ENCODE measurements around the gene TSC1. TPM values are rescaled to one million over a fixed set of nuclear protein-coding genes. Genes with fewer than 3 reads are reported as not detected.

The TSC1 gene
- total RNA-seq, 1 donor from 2014 or later: 89.3 TPM

DNA sequence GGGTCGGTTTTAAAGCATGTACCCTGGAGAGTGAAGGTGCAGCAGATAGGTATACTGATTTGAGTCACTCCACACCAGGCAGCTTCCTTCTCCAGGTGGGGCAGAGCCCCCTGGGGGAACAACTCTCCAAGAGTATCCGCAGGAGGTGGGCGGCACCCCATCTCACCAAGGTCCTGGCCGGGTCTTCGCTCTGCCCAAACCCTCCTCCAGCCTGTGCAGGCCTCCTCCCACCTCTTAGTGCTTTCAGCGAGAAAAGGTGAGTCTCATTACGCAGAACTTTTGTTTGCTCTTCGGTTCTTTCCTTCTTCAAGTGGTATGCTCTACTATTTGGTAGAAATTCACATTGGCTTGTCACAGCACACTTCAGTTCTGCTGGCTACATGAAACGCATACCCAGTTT is 52.0 kb downstream of the TSC1 start:
- TF ChIP-seq, protein P1, sequence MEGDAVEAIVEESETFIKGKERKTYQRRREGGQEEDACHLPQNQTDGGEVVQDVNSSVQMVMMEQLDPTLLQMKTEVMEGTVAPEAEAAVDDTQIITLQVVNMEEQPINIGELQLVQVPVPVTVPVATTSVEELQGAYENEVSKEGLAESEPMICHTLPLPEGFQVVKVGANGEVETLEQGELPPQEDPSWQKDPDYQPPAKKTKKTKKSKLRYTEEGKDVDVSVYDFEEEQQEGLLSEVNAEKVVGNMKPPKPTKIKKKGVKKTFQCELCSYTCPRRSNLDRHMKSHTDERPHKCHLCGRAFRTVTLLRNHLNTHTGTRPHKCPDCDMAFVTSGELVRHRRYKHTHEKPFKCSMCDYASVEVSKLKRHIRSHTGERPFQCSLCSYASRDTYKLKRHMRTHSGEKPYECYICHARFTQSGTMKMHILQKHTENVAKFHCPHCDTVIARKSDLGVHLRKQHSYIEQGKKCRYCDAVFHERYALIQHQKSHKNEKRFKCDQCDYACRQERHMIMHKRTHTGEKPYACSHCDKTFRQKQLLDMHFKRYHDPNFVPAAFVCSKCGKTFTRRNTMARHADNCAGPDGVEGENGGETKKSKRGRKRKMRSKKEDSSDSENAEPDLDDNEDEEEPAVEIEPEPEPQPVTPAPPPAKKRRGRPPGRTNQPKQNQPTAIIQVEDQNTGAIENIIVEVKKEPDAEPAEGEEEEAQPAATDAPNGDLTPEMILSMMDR (IDR thresholded peaks at IDR 0.05; ENCODE audit: partially characterized antibody, unreplicated experiment): no peak
- H3K9me3 Mint-ChIP-seq (ENCODE audit: unreplicated experiment): no peaks in the 10 kb centered on the region
- no peak overlapping the region for H3K27ac Mint-ChIP-seq (ENCODE audit: unreplicated experiment)
- H3K4me1 Mint-ChIP-seq (ENCODE audit: low read depth, unreplicated experiment): peaks cover 6% of the 10 kb centered on the region
- H3K27me3 Mint-ChIP-seq (ENCODE audit: unreplicated experiment): no peaks in the 10 kb centered on the region
- DNase-seq: no peak
- peaks cover 9% of the 10 kb centered on the region for H3K36me3 Mint-ChIP-seq (ENCODE audit: unreplicated experiment)
- no peak overlapping the region for H3K4me3 Mint-ChIP-seq (ENCODE audit: unreplicated experiment)

DNA sequence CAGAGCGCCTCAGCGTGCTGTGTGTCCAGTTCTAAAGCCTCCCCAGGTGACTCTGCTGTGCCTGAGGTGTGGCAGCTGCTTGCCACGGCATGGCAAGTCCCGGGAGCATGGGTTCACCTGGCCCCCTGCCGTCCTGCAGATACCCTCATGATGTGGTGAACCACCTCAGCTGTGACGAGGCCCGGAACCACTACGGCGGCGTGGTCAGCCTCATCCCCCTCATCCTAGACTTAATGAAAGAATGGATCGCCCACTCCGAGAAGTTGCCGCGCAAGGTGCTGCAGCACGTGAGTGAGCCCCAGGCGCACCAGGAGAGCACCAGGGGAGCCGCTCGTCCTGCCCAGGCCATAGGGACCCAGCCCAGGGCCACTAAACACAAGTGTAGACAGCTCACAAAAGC is 56.3 kb downstream of the TSC1 start:
- Mint-ChIP-seq H3K4me3 (ENCODE audit: unreplicated experiment) (no peak overlapping the region), H3K4me1 (ENCODE audit: low read depth, unreplicated experiment) (no peaks in the 10 kb centered on the region), H3K27ac (ENCODE audit: unreplicated experiment) (no peak overlapping the region), H3K36me3 (ENCODE audit: unreplicated experiment) (peaks cover 9% of the 10 kb centered on the region), H3K27me3 (ENCODE audit: unreplicated experiment) (peaks cover 3% of the 10 kb centered on the region), H3K9me3 (ENCODE audit: unreplicated experiment) (peaks cover 2% of the 10 kb centered on the region)
- DNase-seq: no peak
- TF ChIP-seq, protein P1 (IDR thresholded peaks at IDR 0.05; ENCODE audit: partially characterized antibody, unreplicated experiment): no peak

DNA sequence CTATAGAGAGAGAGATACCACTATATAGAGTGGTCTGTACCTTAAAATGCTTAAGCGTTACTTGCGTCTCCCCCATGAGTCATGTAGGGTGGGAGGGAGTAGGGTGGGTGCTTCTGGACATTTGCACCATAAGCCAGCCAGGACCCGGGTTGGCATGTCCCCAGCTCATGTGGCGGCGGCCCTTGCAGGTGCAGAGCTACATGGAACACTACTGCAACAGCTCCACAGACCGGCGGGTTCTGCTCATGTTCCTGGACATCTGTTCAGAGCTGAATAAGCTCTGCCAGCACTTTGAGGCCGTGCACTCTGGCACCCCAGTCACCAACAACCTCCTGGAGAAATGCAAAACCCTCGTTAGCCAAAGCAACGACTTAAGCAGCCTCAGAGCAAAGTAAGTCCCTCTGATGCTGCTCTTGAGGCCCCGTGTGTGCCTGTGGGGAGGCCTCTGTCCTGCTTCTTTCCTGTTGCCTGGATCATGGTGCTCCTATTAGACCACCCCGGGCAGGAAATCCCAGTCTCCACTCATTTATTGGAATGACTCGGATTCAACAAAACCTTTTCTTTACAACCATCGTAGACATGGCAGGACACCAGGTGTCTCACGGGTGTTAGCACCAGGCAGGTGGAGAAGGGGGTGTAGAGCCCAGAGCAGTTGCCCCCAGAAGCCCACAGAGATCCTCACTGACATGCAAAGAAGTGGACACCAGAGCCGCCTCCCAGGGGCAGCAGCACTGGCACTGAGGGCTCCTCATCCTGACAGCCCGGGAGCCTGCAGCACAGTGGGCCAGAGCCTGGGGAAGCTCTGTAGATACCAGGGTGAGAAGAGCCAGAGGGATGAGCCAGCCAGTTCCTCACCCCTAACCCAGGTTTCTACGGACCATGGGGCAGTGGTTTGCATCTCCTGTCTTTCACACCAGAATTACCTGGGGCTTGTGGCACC is 57.0 kb downstream of the TSC1 start:
- H3K9me3 Mint-ChIP-seq (ENCODE audit: unreplicated experiment): peaks cover 2% of the 10 kb centered on the region
- no peaks in the 10 kb centered on the region for H3K4me1 Mint-ChIP-seq (ENCODE audit: low read depth, unreplicated experiment)
- no peak for DNase-seq
- no peak overlapping the region for H3K27ac Mint-ChIP-seq (ENCODE audit: unreplicated experiment)
- H3K36me3 Mint-ChIP-seq (ENCODE audit: unreplicated experiment): peaks cover 4% of the 10 kb centered on the region
- TF ChIP-seq, protein P1 (IDR thresholded peaks at IDR 0.05; ENCODE audit: partially characterized antibody, unreplicated experiment): no peak
- peaks cover 3% of the 10 kb centered on the region for H3K27me3 Mint-ChIP-seq (ENCODE audit: unreplicated experiment)
- no peak overlapping the region for H3K4me3 Mint-ChIP-seq (ENCODE audit: unreplicated experiment)

DNA sequence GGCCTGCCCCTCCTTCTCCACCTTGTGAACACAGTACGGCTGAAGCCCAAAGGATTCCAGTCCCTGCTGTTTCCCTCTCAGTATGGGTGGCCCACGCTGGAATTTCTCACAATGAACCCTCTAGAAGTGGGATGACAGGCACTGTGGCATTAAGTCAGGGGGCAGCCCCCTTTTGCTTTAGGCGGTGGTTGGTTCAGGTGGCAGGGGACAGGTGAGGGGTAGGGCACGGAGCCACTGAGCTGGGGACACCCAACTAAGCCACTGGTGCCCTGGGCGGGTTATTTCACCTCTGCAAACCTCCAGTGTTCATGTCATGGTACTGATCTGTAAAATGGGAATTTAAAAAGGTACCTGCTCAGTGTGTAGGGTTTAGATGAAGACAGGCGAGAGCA is 58.1 kb downstream of the TSC1 start:
- no peak overlapping the region for H3K27ac Mint-ChIP-seq (ENCODE audit: unreplicated experiment)
- H3K36me3 Mint-ChIP-seq (ENCODE audit: unreplicated experiment): no peaks in the 10 kb centered on the region
- no peak for DNase-seq
- H3K27me3 Mint-ChIP-seq (ENCODE audit: unreplicated experiment): peaks cover 3% of the 10 kb centered on the region
- TF ChIP-seq, protein P1 (IDR thresholded peaks at IDR 0.05; ENCODE audit: partially characterized antibody, unreplicated experiment): no peak
- no peaks in the 10 kb centered on the region for H3K4me1 Mint-ChIP-seq (ENCODE audit: low read depth, unreplicated experiment)
- H3K9me3 Mint-ChIP-seq (ENCODE audit: unreplicated experiment): peaks cover 2% of the 10 kb centered on the region
- no peak overlapping the region for H3K4me3 Mint-ChIP-seq (ENCODE audit: unreplicated experiment)

DNA sequence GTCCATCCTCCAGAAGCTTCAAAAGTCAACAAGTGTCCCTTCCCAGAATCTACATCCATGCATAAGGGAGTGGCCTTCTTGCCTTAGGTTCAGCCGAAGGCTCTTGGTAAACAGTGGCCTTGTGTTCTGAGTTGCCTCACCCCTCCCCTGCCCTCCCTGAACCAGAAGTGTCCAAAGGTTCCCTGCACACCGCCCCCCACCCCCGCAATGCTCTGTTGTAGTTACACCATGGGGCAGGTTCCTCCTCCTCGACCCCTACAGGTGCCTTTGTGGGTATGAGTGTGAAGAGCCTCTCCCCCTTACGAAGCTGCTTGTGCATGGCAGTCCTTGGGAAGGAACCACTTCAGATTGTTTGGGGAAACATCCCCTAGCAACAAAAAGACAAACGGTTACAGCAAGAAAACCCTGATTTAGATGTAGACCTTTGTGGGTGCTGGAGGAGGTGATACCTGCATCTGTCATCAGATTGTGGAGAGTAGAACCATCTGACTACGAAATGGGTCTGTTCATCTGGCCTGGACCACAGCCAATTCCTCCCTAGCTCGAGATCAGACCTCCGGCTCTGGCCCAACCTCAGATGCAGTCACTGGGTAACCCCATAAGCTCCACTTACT is 58.6 kb downstream of the TSC1 start:
- peaks cover 3% of the 10 kb centered on the region for H3K27me3 Mint-ChIP-seq (ENCODE audit: unreplicated experiment)
- no peaks in the 10 kb centered on the region for H3K4me1 Mint-ChIP-seq (ENCODE audit: low read depth, unreplicated experiment)
- no peak overlapping the region for H3K27ac Mint-ChIP-seq (ENCODE audit: unreplicated experiment)
- TF ChIP-seq, protein P1 (IDR thresholded peaks at IDR 0.05; ENCODE audit: partially characterized antibody, unreplicated experiment): no peak
- no peaks in the 10 kb centered on the region for H3K36me3 Mint-ChIP-seq (ENCODE audit: unreplicated experiment)
- H3K9me3 Mint-ChIP-seq (ENCODE audit: unreplicated experiment): peaks cover 2% of the 10 kb centered on the region
- no peak overlapping the region for H3K4me3 Mint-ChIP-seq (ENCODE audit: unreplicated experiment)
- DNase-seq: no peak

Measured in glutamatergic neuron (in vitro differentiated cells).